SK-MEL-5 (cell line): Measurements from ENCODE around the gene S100Z. TPM values are rescaled to one million over a fixed set of nuclear protein-coding genes. Genes with fewer than 3 reads are reported as not detected.

Experiments used
- DNase-seq: peaks from one replicate; pipeline ENCODE4 v3.0.0-alpha.2; 2016; ENCODE audit warnings: low read depth, low spot score
- in situ Hi-C: cut with HindIII; loops from 2 replicates; pipeline ENCODE4 v1.10.0; 2016; ENCODE audit warnings: low sequenced_read_pairs, high pct_unique_total_duplicates, low pct_unique_long_range_greater_than_20kb
- small RNA-seq, 2 experiments: library from RNA; depleted of rRNA; stranded (forward); fragments of <200 nt; gene quantifications; one replicate each; pipeline ENCODE3, GENCODE V24; 2014
- total RNA-seq: library from RNA; depleted of rRNA; stranded (reverse); fragments of >200 nt; shearing (Covaris generic); gene quantifications from 2 replicates; pipeline ENCODE4 v1.2.3, GENCODE V29; 2014; rRNA removed

Gene S100Z
- total RNA-seq, 1 experiment from 2014 or later = not detected

- DNase-seq = peak; percentile 53
- in situ Hi-C loops = no loop called here
Observed at GRCh38 chr5:76960004-76960625, 110.3 kb downstream of the S100Z start.

GRCh38 chr5:76964060-76964459 lies 114.2 kb downstream of the S100Z start:
- no peak for DNase-seq
- in situ Hi-C loops = no loop called here

Small RNA genes within 50 kb of the gene (small RNA-seq; reads per million reads assigned to genes)
- 0 reads per million in 2 experiments for gene RN7SL208P
- 0 reads per million in 2 experiments for gene RNU6ATAC36P

Other genes with a start within 250 kb of the S100Z start
- 0.05 TPM in 1 of 2 replicates, not detected in the other for gene F2RL2, start 226.6 kb upstream of the S100Z start, total RNA-seq
- gene F2R, start 133.9 kb upstream of the S100Z start, total RNA-seq = 6.2 and 7.0 TPM in 2 replicates
- gene F2RL1, start 31.0 kb upstream of the S100Z start, total RNA-seq = 0.74 and 0.77 TPM in 2 replicates
- gene CRHBP, start 103.0 kb downstream of the S100Z start, total RNA-seq = not detected in 2 replicates
- gene AGGF1, start 180.4 kb downstream of the S100Z start, total RNA-seq = 31.4 and 39.1 TPM in 2 replicates
- gene ZBED3, start 237.3 kb downstream of the S100Z start, total RNA-seq = 0.63 and 0.85 TPM in 2 replicates